GM21576 (cell line): ENCODE results near the gene MRTFB.
"Not testable (repeated sequence)": the region's sequence is repeated elsewhere in the genome, so short reads cannot be mapped to it uniquely, and the experiment has no call there.

ENCODE experiments used
- ATAC-seq: cut with Tn5 transposase; IDR thresholded peaks from one replicate; pipeline ENCODE4 v1.9.1; 2021; ENCODE audit warnings: mild to moderate bottlenecking, moderate library complexity; ENCODE audit not compliant: unreplicated experiment

MRTFB gene

GRCh38 chr16:14181371-14182050, 110.4 kb downstream of the MRTFB start:
- ATAC-seq, result no peak

- ATAC-seq, result no peak
Observed at GRCh38 chr16:14182999-14183398, 111.9 kb downstream of the MRTFB start.

- not testable (repeated sequence) for ATAC-seq
Observed at GRCh38 chr16:14183962-14184361, 112.8 kb downstream of the MRTFB start.

- ATAC-seq, result no peak
Observed at GRCh38 chr16:14186007-14186794, 115.1 kb downstream of the MRTFB start.

GRCh38 chr16:14186795-14187221, 115.7 kb downstream of the MRTFB start:
- no peak for ATAC-seq

- no peak for ATAC-seq
Observed at GRCh38 chr16:14187517-14188338, 116.6 kb downstream of the MRTFB start.

GRCh38 chr16:14193316-14193871, 122.3 kb downstream of the MRTFB start:
- ATAC-seq, result peak; percentile 94

GRCh38 chr16:14194721-14195120, 123.6 kb downstream of the MRTFB start:
- ATAC-seq, result no peak

- ATAC-seq, result no peak
Observed at GRCh38 chr16:14196011-14196410, 124.9 kb downstream of the MRTFB start.

GRCh38 chr16:14196539-14196938, 125.4 kb downstream of the MRTFB start:
- no peak for ATAC-seq

GRCh38 chr16:14198012-14198411, 126.9 kb downstream of the MRTFB start:
- no peak for ATAC-seq

GRCh38 chr16:14198572-14198971, 127.5 kb downstream of the MRTFB start:
- no peak for ATAC-seq

- ATAC-seq, result no peak
Observed at GRCh38 chr16:14199199-14199598, 128.1 kb downstream of the MRTFB start.

GRCh38 chr16:14199624-14200023, 128.5 kb downstream of the MRTFB start:
- no peak for ATAC-seq

GRCh38 chr16:14202095-14202494, 131.0 kb downstream of the MRTFB start:
- ATAC-seq, result no peak

- no peak for ATAC-seq
Observed at GRCh38 chr16:14202697-14203096, 131.6 kb downstream of the MRTFB start.

GRCh38 chr16:14203166-14203565, 132.0 kb downstream of the MRTFB start:
- no peak for ATAC-seq

- ATAC-seq, result no peak
Observed at GRCh38 chr16:14205666-14206065, 134.5 kb downstream of the MRTFB start.

- ATAC-seq, result no peak
Observed at GRCh38 chr16:14211856-14212543, 140.9 kb downstream of the MRTFB start.

GRCh38 chr16:14215941-14216340, 144.8 kb downstream of the MRTFB start:
- no peak for ATAC-seq

- no peak for ATAC-seq
Observed at GRCh38 chr16:14219983-14220382, 148.9 kb downstream of the MRTFB start.
